Esophagus muscularis mucosa (tissue), 3 donors: ENCODE results near the gene PRSS33.

ENCODE experiments used
- EP300 ChIP-seq: sonication (generic); formaldehyde crosslinking; IDR thresholded peaks from one replicate; pipeline ENCODE4 v1.6.1; 2017; ENCODE audit warnings: antibody characterized with exemption
- TF ChIP-seq, protein P1 (sequence below), 3 experiments: fragments of 200-600 bp in 2 of 3; fragments of 450-650 bp in 1 of 3; sonication (generic) in 2 of 3; IDR thresholded peaks; one replicate each; pipeline ENCODE4 v1.5.1; 2017 to 2019; ENCODE audit warnings: antibody characterized with exemption in 3 of 3, mild to moderate bottlenecking in 2 of 3, moderate library complexity in 1 of 3

- TF ChIP-seq, protein P1, sequence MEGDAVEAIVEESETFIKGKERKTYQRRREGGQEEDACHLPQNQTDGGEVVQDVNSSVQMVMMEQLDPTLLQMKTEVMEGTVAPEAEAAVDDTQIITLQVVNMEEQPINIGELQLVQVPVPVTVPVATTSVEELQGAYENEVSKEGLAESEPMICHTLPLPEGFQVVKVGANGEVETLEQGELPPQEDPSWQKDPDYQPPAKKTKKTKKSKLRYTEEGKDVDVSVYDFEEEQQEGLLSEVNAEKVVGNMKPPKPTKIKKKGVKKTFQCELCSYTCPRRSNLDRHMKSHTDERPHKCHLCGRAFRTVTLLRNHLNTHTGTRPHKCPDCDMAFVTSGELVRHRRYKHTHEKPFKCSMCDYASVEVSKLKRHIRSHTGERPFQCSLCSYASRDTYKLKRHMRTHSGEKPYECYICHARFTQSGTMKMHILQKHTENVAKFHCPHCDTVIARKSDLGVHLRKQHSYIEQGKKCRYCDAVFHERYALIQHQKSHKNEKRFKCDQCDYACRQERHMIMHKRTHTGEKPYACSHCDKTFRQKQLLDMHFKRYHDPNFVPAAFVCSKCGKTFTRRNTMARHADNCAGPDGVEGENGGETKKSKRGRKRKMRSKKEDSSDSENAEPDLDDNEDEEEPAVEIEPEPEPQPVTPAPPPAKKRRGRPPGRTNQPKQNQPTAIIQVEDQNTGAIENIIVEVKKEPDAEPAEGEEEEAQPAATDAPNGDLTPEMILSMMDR (IDR thresholded peaks at IDR 0.05): no peak
- no peak for TF ChIP-seq EP300
These were observed 49.4 kb downstream of the PRSS33 start for GRCh38 chr16:2737895-2738418.
